ENCODE measurements around the gene ROBO3.

- TF ChIP-seq EZH2phosphoT487 (IDR thresholded peaks at IDR 0.05; ENCODE audit: borderline replicate concordance, low read length) (no peak), CTCF (IDR thresholded peaks at IDR 0.05; ENCODE audit: low read depth, low read length, poor library complexity, severe bottlenecking) (no peak)
Observed at GRCh38 chr11:124877631-124877909, 12.3 kb downstream of the ROBO3 start.
